ENCODE data around the gene NBPF3. TPM values are rescaled to one million over a fixed set of nuclear protein-coding genes. Genes with fewer than 3 reads are reported as not detected.
A peak's percentile ranks its signal among the peaks of the same experiment; 100 is the strongest.
"Not testable (repeated sequence)": the region's sequence is repeated elsewhere in the genome, so short reads cannot be mapped to it uniquely, and the experiment has no call there.

NBPF3 gene
- 13.6 and 18.2 TPM in 2 replicates for total RNA-seq (ENCODE audit: low replicate concordance)

DNA sequence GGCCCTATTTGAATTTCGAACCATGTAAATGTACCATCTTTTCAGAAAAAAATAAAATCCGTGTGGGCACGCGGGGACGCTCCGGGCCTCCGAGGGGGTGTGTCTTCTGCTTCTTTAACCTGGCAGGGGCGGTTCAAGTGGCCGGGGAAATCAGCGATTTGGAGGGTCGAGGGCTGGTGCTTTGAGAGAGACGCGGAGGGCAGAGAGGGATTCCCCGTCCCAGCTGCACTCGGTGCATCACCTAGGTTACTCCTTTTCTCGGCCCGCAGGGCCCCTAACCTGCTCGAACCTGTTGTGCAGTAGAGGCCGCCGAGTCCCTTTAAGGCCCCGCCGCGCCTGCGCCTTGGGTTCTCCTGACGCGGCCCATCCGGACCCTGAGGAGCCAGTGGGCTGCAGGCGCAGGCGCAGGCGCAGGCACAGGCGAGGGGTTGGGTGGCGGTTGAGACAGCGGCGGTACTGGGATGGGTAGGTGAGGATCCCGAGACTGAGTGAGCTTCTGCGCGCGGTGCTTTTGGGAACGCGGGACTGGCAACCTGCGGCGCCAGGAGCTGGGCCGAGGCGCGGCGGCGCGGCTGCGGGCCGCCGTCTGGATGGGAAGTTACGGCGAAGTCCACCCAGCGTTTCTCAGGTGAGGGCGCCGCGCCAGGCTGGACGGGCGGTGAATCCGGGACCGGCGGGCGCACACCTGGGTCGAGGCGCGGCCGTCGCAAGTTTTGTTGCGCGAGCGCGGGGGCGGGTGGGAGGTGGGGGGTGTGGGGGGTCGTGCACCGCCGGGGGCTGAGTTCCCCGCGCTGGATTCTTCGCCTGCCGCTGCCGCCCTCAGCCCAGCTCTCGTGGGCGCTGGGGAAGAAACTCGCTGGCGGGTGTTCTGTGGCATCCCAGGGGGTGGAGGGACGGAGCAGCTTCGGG lies at the start of gene NBPF3:
Gene NBPF3, plus strand, starts transcription at position 417 of the 909 bp plus-strand sequence. CDS start 4,950 bp downstream, outside the sequence.
- TF ChIP-seq, protein P1, sequence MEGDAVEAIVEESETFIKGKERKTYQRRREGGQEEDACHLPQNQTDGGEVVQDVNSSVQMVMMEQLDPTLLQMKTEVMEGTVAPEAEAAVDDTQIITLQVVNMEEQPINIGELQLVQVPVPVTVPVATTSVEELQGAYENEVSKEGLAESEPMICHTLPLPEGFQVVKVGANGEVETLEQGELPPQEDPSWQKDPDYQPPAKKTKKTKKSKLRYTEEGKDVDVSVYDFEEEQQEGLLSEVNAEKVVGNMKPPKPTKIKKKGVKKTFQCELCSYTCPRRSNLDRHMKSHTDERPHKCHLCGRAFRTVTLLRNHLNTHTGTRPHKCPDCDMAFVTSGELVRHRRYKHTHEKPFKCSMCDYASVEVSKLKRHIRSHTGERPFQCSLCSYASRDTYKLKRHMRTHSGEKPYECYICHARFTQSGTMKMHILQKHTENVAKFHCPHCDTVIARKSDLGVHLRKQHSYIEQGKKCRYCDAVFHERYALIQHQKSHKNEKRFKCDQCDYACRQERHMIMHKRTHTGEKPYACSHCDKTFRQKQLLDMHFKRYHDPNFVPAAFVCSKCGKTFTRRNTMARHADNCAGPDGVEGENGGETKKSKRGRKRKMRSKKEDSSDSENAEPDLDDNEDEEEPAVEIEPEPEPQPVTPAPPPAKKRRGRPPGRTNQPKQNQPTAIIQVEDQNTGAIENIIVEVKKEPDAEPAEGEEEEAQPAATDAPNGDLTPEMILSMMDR (IDR thresholded peaks at IDR 0.05; ENCODE audit: insufficient read depth, low read length): no peak
- peak within 1 kb of the TSS; percentile 85 for H3K4me3 ChIP-seq (ENCODE audit: low read depth, low read length)
- DNase-seq (ENCODE audit: low read depth): peak; percentile 79

DNA sequence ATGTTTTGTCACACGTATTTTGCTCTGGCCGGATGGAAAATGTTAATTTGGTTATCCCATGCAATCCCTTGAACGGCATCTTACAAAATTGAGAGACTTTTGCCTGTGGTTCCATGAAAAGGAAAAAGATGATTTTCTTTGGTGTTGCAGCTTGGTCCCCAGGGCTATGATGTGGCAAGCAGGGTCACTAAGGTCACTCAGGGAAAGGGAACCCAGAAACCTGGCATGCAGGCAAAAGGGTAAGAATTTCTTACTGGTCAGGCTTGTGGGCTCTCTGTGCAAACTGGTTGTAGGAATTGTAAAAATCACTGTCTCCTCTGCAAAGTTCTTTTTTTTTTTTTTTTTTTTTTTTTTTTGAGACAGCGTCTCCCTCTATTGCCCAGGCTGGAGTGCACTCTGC lies 48.4 kb upstream of the NBPF3 start:
- DNase-seq (ENCODE audit: low read depth): no peak
- TF ChIP-seq, protein P1 (IDR thresholded peaks at IDR 0.05; ENCODE audit: insufficient read depth, low read length): no peak

DNA sequence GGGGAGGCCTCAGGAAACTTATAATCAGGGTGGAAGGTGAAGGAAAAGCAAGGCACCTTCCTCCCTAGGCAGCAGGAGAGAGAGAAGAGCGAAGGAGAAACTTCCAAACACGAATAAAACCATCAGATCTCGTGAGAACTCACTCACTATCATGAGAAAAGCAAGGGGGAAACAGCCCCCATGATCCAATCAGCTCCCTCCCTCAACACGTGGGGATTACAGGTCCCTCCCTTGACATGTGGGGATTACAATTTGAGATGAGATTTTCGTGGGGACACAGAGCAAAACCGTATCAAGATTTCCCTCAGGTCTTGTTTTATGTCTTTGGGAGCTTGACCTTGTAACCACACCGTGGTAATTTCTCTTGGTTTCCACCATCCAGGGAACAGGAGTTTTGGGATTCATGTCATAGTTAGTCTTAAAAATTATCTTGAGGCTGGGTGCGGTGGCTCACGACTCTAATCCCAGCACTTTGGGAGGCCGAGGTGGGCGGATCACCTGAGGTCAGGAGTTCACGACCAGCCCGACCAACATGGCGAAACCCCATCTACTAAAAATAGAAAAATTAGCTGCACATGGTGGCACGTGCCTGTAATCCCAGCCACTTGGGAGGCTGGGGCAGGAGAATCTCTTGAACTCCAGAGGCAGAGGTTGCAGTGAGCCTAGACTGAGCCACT lies 47.2 kb upstream of the NBPF3 start:
- no peak for DNase-seq (ENCODE audit: low read depth)
- TF ChIP-seq, protein P1 (IDR thresholded peaks at IDR 0.05; ENCODE audit: insufficient read depth, low read length): no peak
- H3K4me3 ChIP-seq (ENCODE audit: low read depth, low read length): no peak overlapping the region

More for the DNA sequence above, 48.4 kb upstream of the NBPF3 start:
- no peak overlapping the region for H3K4me3 ChIP-seq (ENCODE audit: low read depth, low read length)

DNA sequence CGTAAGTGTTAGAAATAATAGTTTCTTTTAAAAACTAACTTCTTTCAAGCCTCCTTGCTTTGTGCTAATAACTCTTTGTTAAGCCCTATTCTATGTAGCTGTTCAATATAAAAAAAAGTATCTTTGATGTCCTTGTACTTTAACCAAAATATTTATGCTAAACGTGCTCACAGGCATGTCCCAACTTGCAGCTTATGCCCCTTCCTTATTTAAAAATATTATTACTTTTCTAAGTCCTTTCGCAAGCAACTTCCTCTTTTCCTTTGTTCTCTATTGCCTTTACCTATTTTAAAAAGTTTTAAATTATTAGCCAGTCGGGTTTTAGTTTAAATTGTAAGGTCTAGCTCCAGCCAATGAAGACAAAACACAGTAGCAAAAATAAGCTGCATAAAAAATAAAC lies 43.4 kb upstream of the NBPF3 start:
- DNase-seq (ENCODE audit: low read depth): no peak
- TF ChIP-seq, protein P1 (IDR thresholded peaks at IDR 0.05; ENCODE audit: insufficient read depth, low read length): no peak
- H3K4me3 ChIP-seq (ENCODE audit: low read depth, low read length): no peak overlapping the region

DNA sequence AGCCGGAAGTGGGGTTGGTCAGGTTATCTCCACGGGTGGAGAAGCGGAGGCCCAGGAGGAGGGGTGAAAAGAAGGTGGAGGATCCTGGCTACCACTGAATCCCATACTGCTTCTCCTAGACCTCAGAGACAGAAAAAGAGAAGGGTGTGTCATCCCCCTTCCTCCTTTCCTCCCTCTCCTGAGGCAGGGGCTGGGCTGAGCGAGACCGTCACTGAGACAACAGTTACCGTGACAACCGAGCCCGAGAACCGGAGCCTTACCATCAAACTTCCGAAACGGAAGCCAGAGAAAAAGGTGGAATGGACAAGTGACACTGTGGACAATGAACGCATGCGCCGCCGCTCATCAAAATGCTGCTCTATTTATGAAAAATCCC lies 42.1 kb upstream of the NBPF3 start:
- H3K4me3 ChIP-seq (ENCODE audit: low read depth, low read length): no peak overlapping the region
- DNase-seq (ENCODE audit: low read depth): no peak
- TF ChIP-seq, protein P1 (IDR thresholded peaks at IDR 0.05; ENCODE audit: insufficient read depth, low read length): no peak

DNA sequence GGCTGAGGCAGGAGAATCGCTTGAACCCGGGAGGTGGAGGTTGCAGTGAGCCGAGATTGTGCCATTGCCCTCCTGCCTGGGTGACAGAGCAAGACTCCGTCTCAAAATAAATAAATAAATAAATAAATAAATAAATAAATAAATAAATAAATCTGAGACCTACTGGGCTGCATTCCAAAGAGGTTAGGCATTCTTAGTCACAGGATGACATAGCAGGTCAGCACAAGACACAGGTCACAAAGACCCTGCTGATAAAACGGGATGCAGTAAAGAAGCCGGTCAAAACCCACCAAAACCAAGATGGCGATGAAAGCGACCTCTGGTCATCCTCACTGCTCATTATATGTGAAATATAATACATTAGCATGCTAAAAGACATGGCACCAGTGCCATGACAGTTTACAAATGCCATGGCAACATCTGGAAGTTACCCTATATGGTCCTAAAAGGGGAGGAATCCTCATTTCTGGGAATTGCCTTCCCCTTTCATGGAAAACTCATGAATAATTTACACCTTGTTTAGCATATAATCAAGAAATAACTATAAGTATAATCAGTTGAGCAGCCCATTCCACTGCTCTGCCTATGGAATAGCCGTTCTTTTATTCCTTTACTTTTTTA lies 38.1 kb upstream of the NBPF3 start:
- DNase-seq (ENCODE audit: low read depth); H3K4me3 ChIP-seq (ENCODE audit: low read depth, low read length): not testable (repeated sequence)

- TF ChIP-seq, protein P1 (IDR thresholded peaks at IDR 0.05; ENCODE audit: insufficient read depth, low read length): no peak
- H3K4me3 ChIP-seq (ENCODE audit: low read depth, low read length): no peak overlapping the region
- no peak for DNase-seq (ENCODE audit: low read depth)
Observed at GRCh38 chr1:21406659-21407058, 33.3 kb upstream of the NBPF3 start.

- not testable (repeated sequence) for DNase-seq (ENCODE audit: low read depth)
Observed at GRCh38 chr1:21409897-21410296, 30.0 kb upstream of the NBPF3 start.

More at GRCh38 chr1:21409897-21410296, 30.0 kb upstream of the NBPF3 start:
- not testable (repeated sequence) for H3K4me3 ChIP-seq (ENCODE audit: low read depth, low read length)
